Fibroblast of lung (primary cell): Measurements from ENCODE around the gene WNT7B. TPM values are rescaled to one million over a fixed set of nuclear protein-coding genes. Genes with fewer than 3 reads are reported as not detected.

Experiments
- DNase-seq, 2 donors: peaks; one replicate each; pipeline versions ENCODE4 v3.0.0 to v3.0.0-alpha.2; 2010; ENCODE audit warnings: low read depth in 2 of 2
- H2AFZ ChIP-seq: 2 replicates; pipeline ENCODE4 v1.5.1; 2012; ENCODE audit warnings: low read length, control low read depth, inconsistent platforms
- H3K27ac ChIP-seq: 2 replicates; pipeline ENCODE4 v1.5.1; 2011; ENCODE audit warnings: low read length, control low read depth; ENCODE audit not compliant: insufficient read depth
- H3K27me3 ChIP-seq: 2 replicates; pipeline ENCODE4 v1.5.1; 2011; ENCODE audit warnings: mild to moderate bottlenecking, low read length; ENCODE audit not compliant: control insufficient read depth, insufficient read depth
- H3K36me3 ChIP-seq: 2 replicates; pipeline ENCODE4 v1.5.1; 2011; ENCODE audit warnings: low read length; ENCODE audit not compliant: control insufficient read depth, insufficient read depth
- H3K4me1 ChIP-seq: 2 replicates; pipeline ENCODE4 v1.5.1; 2011; ENCODE audit warnings: low read length; ENCODE audit not compliant: control insufficient read depth, insufficient read depth; ENCODE audit errors: extremely low read depth
- H3K4me2 ChIP-seq: 2 replicates; pipeline ENCODE4 v1.5.1; 2011; ENCODE audit warnings: low read length, control low read depth; ENCODE audit not compliant: insufficient read depth; ENCODE audit errors: extremely low read depth
- H3K4me3 ChIP-seq, 4 experiments: fragments of 200-600 bp in 1 of 4; sonication (generic) in 1 of 4; replicated peaks in 1 of 4; 2 replicates each; pipeline ENCODE4 v1.5.1; 2011 to 2016; ENCODE audit warnings: low read length in 4 of 4, low read depth in 3 of 4, mild to moderate bottlenecking in 3 of 4, control low read depth in 2 of 4, inconsistent platforms in 1 of 4, mixed read lengths in 1 of 4; ENCODE audit not compliant: insufficient read depth in 1 of 4; ENCODE audit errors: control extremely low read depth in 1 of 4
- H3K79me2 ChIP-seq: 2 replicates; pipeline ENCODE4 v1.5.1; 2012; ENCODE audit warnings: mild to moderate bottlenecking, low read length, inconsistent platforms; ENCODE audit not compliant: control insufficient read depth, insufficient read depth
- H3K9ac ChIP-seq: 2 replicates; pipeline ENCODE4 v1.5.1; 2011; ENCODE audit warnings: mild to moderate bottlenecking, low read length, control low read depth; ENCODE audit not compliant: insufficient read depth
- H3K9me3 ChIP-seq: 2 replicates; pipeline ENCODE4 v1.5.1; 2012; ENCODE audit warnings: low read depth, low read length; ENCODE audit not compliant: control insufficient read depth, insufficient read depth
- H4K20me1 ChIP-seq: 2 replicates; pipeline ENCODE4 v1.5.1; 2011; ENCODE audit warnings: low read length; ENCODE audit not compliant: control insufficient read depth, insufficient read depth; ENCODE audit errors: extremely low read depth
- EZH2 ChIP-seq: IDR thresholded peaks from 2 replicates; pipeline ENCODE4 v1.5.1; 2012; ENCODE audit warnings: low read length, control low read depth, mild to moderate bottlenecking; ENCODE audit errors: missing control alignments
- polyA plus RNA-seq, 2 donors: library from polyadenylated mRNA; depleted of rRNA in 1 of 2; stranded (reverse) in 1 of 2; unstranded in 1 of 2; fragments of >200 nt; gene quantifications; 2 replicates each; pipeline ENCODE4 v1.2.1, GENCODE V29; 2011 to 2012; ENCODE audit warnings: missing spikeins in 1 of 2
- total RNA-seq: library from RNA; depleted of rRNA; stranded (reverse); fragments of >200 nt; gene quantifications from 2 replicates; pipeline ENCODE4 v1.2.1, GENCODE V29; 2014
- TF ChIP-seq, protein P1 (sequence below), 2 donors: IDR thresholded peaks in 1 of 2; conservative IDR thresholded peaks in 1 of 2; 1 replicate in 1 of 2; 2 replicates in 1 of 2; pipeline ENCODE4 v1.5.1; 2011 to 2012; ENCODE audit warnings: low read length in 2 of 2, control low read depth in 1 of 2, inconsistent platforms in 1 of 2, low read depth in 1 of 2, mild to moderate bottlenecking in 1 of 2

Gene WNT7B
- total and polyA plus RNA-seq, 2 donors (not counting 1 experiment from before 2014, with no cell fraction given): 0.17 TPM; not detected in 1

DNA sequence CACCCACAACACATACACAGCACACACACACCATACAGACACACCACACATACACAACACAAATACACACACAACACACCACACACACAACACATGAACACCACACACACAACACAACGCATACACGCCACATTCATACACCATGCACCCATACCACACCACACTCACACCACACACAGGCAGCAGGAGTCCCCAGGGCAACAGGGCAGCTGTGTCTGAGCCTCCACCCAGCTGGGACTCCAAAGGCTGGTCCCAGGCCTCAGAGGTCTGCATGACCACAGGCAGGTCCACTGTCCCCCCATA is 3.3 kb upstream of the WNT7B start:
- Histone ChIP-seq H2AFZ (no peak overlapping the region), H3K27me3 (peaks cover 26% of the 10 kb centered on the region), H3K36me3 (no peaks in the 10 kb centered on the region), H3K27ac (no peak overlapping the region), H3K79me2 (no peaks in the 10 kb centered on the region), H3K4me2 (no peak overlapping the region), H3K4me1 (no peaks in the 10 kb centered on the region), H4K20me1 (no peaks in the 10 kb centered on the region), H3K9me3 (no peaks in the 10 kb centered on the region), H3K9ac (no peak overlapping the region), H3K4me3 (no peak overlapping the region)
- DNase-seq: no peak
- TF ChIP-seq, protein P1, sequence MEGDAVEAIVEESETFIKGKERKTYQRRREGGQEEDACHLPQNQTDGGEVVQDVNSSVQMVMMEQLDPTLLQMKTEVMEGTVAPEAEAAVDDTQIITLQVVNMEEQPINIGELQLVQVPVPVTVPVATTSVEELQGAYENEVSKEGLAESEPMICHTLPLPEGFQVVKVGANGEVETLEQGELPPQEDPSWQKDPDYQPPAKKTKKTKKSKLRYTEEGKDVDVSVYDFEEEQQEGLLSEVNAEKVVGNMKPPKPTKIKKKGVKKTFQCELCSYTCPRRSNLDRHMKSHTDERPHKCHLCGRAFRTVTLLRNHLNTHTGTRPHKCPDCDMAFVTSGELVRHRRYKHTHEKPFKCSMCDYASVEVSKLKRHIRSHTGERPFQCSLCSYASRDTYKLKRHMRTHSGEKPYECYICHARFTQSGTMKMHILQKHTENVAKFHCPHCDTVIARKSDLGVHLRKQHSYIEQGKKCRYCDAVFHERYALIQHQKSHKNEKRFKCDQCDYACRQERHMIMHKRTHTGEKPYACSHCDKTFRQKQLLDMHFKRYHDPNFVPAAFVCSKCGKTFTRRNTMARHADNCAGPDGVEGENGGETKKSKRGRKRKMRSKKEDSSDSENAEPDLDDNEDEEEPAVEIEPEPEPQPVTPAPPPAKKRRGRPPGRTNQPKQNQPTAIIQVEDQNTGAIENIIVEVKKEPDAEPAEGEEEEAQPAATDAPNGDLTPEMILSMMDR (conservative IDR thresholded peaks at IDR 0.05 in 1 of 2, IDR thresholded peaks at IDR 0.05 in 1 of 2; ENCODE audit: low read depth in 1 of 2, low read length in 2 of 2): no peak
- no peak for TF ChIP-seq EZH2

DNA sequence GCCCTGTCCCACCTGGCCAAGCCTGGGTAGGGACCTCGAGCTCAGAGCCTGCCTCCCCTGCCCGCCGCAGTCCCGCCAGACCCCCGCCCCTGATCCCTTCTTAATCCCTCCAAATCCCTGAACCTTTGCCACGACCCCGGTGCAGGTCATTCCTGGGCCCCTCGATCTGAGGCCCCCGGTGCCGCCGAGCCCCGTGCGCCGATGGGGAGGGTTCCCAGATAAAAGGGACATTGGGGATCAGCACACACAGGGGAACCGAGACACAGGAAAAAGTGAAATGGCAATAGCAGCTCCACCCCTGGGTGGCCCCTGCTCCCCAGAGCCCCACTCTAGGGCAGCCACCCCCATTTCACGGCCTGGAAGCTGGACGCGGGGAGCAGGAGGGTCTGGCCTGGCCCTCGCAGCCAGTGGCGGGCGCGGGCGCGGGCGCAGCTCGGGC is 1.3 kb upstream of the WNT7B start:
- peak overlapping the region in 1 of 4 experiments; percentile 64 for H3K4me3 ChIP-seq
- DNase-seq: no peak
- H3K4me1 ChIP-seq: no peaks in the 10 kb centered on the region
- H3K27ac ChIP-seq: no peak overlapping the region
- H3K27me3 ChIP-seq: peaks cover 43% of the 10 kb centered on the region
- no peak for TF ChIP-seq EZH2
- TF ChIP-seq, protein P1 (conservative IDR thresholded peaks at IDR 0.05 in 1 of 2, IDR thresholded peaks at IDR 0.05 in 1 of 2; ENCODE audit: low read depth in 1 of 2, low read length in 2 of 2): no peak
- no peaks in the 10 kb centered on the region for H3K36me3 ChIP-seq
- no peak overlapping the region for H3K4me2 ChIP-seq
- H3K9ac ChIP-seq: no peak overlapping the region
- H4K20me1 ChIP-seq: no peaks in the 10 kb centered on the region
- H2AFZ ChIP-seq: no peak overlapping the region
- no peaks in the 10 kb centered on the region for H3K9me3 ChIP-seq
- H3K79me2 ChIP-seq: no peaks in the 10 kb centered on the region

DNA sequence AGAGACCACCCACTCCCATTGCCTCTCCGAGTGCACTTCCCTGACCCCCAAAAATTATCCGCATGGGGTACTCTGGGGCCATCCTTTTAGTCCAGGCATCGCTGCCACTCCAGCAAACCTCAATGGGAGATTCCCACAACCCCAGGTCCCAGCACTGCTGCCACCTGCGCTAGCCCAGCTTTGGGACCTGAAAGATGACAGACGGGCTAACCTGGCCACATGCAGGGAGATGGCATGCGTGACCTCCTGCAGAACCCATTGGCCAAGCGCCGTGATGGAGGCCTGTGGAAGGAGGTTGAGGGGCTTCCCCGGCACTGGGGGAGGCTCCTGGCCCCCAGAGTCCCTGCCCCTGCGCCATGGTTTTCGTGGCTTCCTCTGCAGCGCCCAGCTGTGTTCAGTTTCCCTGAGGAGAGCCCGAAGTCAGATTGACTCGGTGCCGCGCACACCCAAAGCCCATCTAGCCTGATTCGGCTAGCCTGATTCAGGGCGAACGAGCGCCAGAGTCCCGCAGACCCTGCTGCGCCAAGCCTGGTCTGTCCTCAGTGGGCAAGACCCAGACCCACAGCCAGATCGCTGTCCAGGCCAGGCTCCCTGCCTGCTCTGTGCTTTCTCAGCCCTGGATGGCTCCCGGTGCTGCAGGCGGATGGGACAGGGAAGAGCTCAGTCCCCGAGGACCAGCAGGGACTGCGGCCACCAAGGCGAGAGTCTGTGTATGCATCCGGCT is 751 bp upstream of the WNT7B start:
- Histone ChIP-seq H3K4me1 (no peaks in the 10 kb centered on the region), H3K27ac (no peak overlapping the region), H2AFZ (no peak overlapping the region), H3K4me2 (no peak overlapping the region), H3K4me3 (no peak overlapping the region), H3K9ac (no peak overlapping the region), H4K20me1 (no peaks in the 10 kb centered on the region), H3K9me3 (no peaks in the 10 kb centered on the region), H3K79me2 (no peaks in the 10 kb centered on the region), H3K36me3 (no peaks in the 10 kb centered on the region), H3K27me3 (peaks cover 49% of the 10 kb centered on the region)
- TF ChIP-seq EZH2: peak; percentile 100
- TF ChIP-seq, protein P1 (conservative IDR thresholded peaks at IDR 0.05 in 1 of 2, IDR thresholded peaks at IDR 0.05 in 1 of 2; ENCODE audit: low read depth in 1 of 2, low read length in 2 of 2): no peak
- no peak for DNase-seq
